ENCODE measurements around the gene UBE2D2.
"Not testable (repeated sequence)": the region's sequence is repeated elsewhere in the genome, so short reads cannot be mapped to it uniquely, and the experiment has no call there.

Gene UBE2D2

GRCh38 chr5:139560752-139561654, at the start of gene UBE2D2:
UBE2D2 (plus strand) TSS chr5:139561339; CDS start chr5:139561792, 453 bp downstream.
- H3K4me1 Mint-ChIP-seq = peaks cover 43% of the 10 kb centered on the region
- peaks cover 12% of the 10 kb centered on the region for H3K36me3 Mint-ChIP-seq
- no peaks in the 10 kb centered on the region for H3K27me3 Mint-ChIP-seq
- H3K4me3 Mint-ChIP-seq = peak within 1 kb of the TSS; percentile 99
- peak; percentile 97 for ATAC-seq
- no peaks in the 10 kb centered on the region for H3K9me3 Mint-ChIP-seq
- H3K27ac Mint-ChIP-seq = peak within 1 kb of the TSS; percentile 87

- Mint-ChIP-seq H3K4me1 (peaks cover 37% of the 10 kb centered on the region), H3K9me3 (no peaks in the 10 kb centered on the region), H3K27ac (peak overlapping the region; percentile 30), H3K36me3 (no peaks in the 10 kb centered on the region), H3K4me3 (no peak overlapping the region), H3K27me3 (no peaks in the 10 kb centered on the region)
- ATAC-seq = no peak
Measured at GRCh38 chr5:139512786-139513390, 48.3 kb upstream of the UBE2D2 start.

GRCh38 chr5:139513434-139513833, 47.7 kb upstream of the UBE2D2 start:
- not testable (repeated sequence) for H3K27me3 Mint-ChIP-seq, H3K9me3 Mint-ChIP-seq, H3K36me3 Mint-ChIP-seq, H3K4me3 Mint-ChIP-seq
- peaks cover 39% of the 10 kb centered on the region for H3K4me1 Mint-ChIP-seq
- H3K27ac Mint-ChIP-seq = peak overlapping the region; percentile 30
- peak; percentile 73 for ATAC-seq

GRCh38 chr5:139513852-139514485, 47.2 kb upstream of the UBE2D2 start:
- H3K9me3 Mint-ChIP-seq = no peaks in the 10 kb centered on the region
- ATAC-seq = no peak
- H3K4me3 Mint-ChIP-seq = no peak overlapping the region
- H3K27ac Mint-ChIP-seq = peak overlapping the region; percentile 30
- no peaks in the 10 kb centered on the region for H3K27me3 Mint-ChIP-seq
- H3K4me1 Mint-ChIP-seq = peaks cover 42% of the 10 kb centered on the region
- no peaks in the 10 kb centered on the region for H3K36me3 Mint-ChIP-seq

- Mint-ChIP-seq H3K9me3 (no peaks in the 10 kb centered on the region), H3K27ac (no peak overlapping the region), H3K4me3 (no peak overlapping the region), H3K36me3 (no peaks in the 10 kb centered on the region), H3K27me3 (no peaks in the 10 kb centered on the region), H3K4me1 (peaks cover 45% of the 10 kb centered on the region)
- no peak for ATAC-seq
Measured at GRCh38 chr5:139514486-139514856, 46.7 kb upstream of the UBE2D2 start.

- peaks cover 28% of the 10 kb centered on the region for H3K4me1 Mint-ChIP-seq
- H3K36me3 Mint-ChIP-seq = no peaks in the 10 kb centered on the region
- peak overlapping the region; percentile 86 for H3K27ac Mint-ChIP-seq
- ATAC-seq = peak; percentile 97
- no peaks in the 10 kb centered on the region for H3K9me3 Mint-ChIP-seq
- peak overlapping the region; percentile 82 for H3K4me3 Mint-ChIP-seq
- no peaks in the 10 kb centered on the region for H3K27me3 Mint-ChIP-seq
Measured at GRCh38 chr5:139517683-139518564, 43.2 kb upstream of the UBE2D2 start.

- no peaks in the 10 kb centered on the region for H3K9me3 Mint-ChIP-seq
- peaks cover 45% of the 10 kb centered on the region for H3K4me1 Mint-ChIP-seq
- peak overlapping the region; percentile 48 for H3K27ac Mint-ChIP-seq
- ATAC-seq = peak; percentile 72
- no peaks in the 10 kb centered on the region for H3K36me3 Mint-ChIP-seq
- H3K27me3 Mint-ChIP-seq = no peaks in the 10 kb centered on the region
- H3K4me3 Mint-ChIP-seq = no peak overlapping the region
Measured at GRCh38 chr5:139523635-139524445, 37.3 kb upstream of the UBE2D2 start.

- no peaks in the 10 kb centered on the region for H3K36me3 Mint-ChIP-seq
- H3K4me3 Mint-ChIP-seq = no peak overlapping the region
- peak overlapping the region; percentile 91 for H3K27ac Mint-ChIP-seq
Measured at GRCh38 chr5:139524446-139524845, 36.7 kb upstream of the UBE2D2 start.

GRCh38 chr5:139524940-139525585, 36.1 kb upstream of the UBE2D2 start:
- H3K27me3 Mint-ChIP-seq = no peaks in the 10 kb centered on the region
- H3K27ac Mint-ChIP-seq = peak overlapping the region; percentile 91
- peaks cover 41% of the 10 kb centered on the region for H3K4me1 Mint-ChIP-seq
- peak; percentile 71 for ATAC-seq
- H3K9me3 Mint-ChIP-seq = no peaks in the 10 kb centered on the region
- no peaks in the 10 kb centered on the region for H3K36me3 Mint-ChIP-seq
- no peak overlapping the region for H3K4me3 Mint-ChIP-seq

More at GRCh38 chr5:139524446-139524845, 36.7 kb upstream of the UBE2D2 start:
- no peak for ATAC-seq
- Mint-ChIP-seq H3K9me3 (no peaks in the 10 kb centered on the region), H3K4me1 (peaks cover 41% of the 10 kb centered on the region), H3K27me3 (no peaks in the 10 kb centered on the region)

GRCh38 chr5:139525586-139526308, 35.4 kb upstream of the UBE2D2 start:
- ATAC-seq = peak; percentile 50
- not testable (repeated sequence) for H3K36me3 Mint-ChIP-seq, H3K9me3 Mint-ChIP-seq, H3K27me3 Mint-ChIP-seq
- H3K4me3 Mint-ChIP-seq = peak overlapping the region; percentile 66
- H3K27ac Mint-ChIP-seq = peak overlapping the region; percentile 91
- H3K4me1 Mint-ChIP-seq = peaks cover 41% of the 10 kb centered on the region

- peaks cover 41% of the 10 kb centered on the region for H3K4me1 Mint-ChIP-seq
- H3K4me3 Mint-ChIP-seq = peak overlapping the region; percentile 66
- H3K9me3 Mint-ChIP-seq, H3K27me3 Mint-ChIP-seq, H3K36me3 Mint-ChIP-seq, ATAC-seq: not testable (repeated sequence)
- peak overlapping the region; percentile 91 for H3K27ac Mint-ChIP-seq
Measured at GRCh38 chr5:139526309-139527089, 34.6 kb upstream of the UBE2D2 start.

- Mint-ChIP-seq H3K4me1 (peaks cover 41% of the 10 kb centered on the region), H3K4me3 (peak overlapping the region; percentile 66)
Measured at GRCh38 chr5:139527090-139527470, 34.1 kb upstream of the UBE2D2 start.

More at GRCh38 chr5:139527090-139527470, 34.1 kb upstream of the UBE2D2 start:
- not testable (repeated sequence) for ATAC-seq, H3K27me3 Mint-ChIP-seq, H3K9me3 Mint-ChIP-seq
- Mint-ChIP-seq H3K27ac (peak overlapping the region; percentile 91), H3K36me3 (peaks cover 13% of the 10 kb centered on the region)

Data from stimulated activated memory B cell treated with anti-CD40 and anti-IgM and Interleukin-4, amounts not matched to agents 10 μg/mL and 1 μg/mL and 100 μg/mL, for 72 hours (primary cell).